Activated gamma-delta T cell treated with anti-CD3 and anti-CD28 coated beads, Interleukin-2, amount 50 U/mL, for 16 hours (primary cell): ENCODE data around the gene DIAPH1.
A peak's percentile ranks its signal among the peaks of the same experiment; 100 is the strongest.

Source experiments
- DNase-seq: peaks from one replicate; pipeline ENCODE4 v3.0.0-alpha.2; 2020; ENCODE audit warnings: low read depth

The DIAPH1 gene

DNA sequence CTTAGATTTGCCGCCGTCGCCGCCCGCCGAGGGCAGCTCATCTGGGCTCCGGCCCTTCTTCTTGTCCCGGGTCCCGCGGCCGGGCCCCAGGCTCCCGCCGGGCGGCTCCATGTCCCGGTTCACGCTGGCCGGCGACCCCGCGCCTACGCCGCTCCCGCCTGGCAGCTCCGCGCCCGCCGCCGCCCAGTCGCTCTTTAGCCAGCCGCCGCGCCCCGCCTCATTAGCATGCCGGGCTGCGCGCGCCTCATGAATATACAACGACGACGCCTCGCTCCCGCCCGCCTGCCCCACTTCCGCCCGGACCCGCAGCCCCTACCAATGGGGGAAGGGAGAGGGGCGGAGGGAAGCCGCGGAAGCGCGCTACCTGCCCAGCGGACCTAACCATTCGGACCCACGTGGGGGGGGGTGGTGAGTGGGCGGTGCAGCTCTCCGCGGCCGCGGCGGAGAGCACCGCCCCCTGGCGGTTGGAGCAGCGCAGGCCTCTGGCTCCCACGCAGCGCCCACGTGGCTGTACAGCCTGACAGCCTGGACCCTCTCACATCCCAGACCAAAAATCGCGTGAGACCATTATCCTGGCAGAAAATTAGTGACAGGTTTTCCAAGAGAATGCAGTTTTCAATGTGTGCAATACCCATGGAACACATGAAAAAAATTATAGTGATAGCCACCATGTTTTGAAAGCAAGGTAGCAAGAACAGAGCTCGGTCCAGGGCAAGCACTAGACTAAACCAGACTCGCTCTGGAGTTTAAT lies at the start of gene DIAPH1:
TSS of gene DIAPH1 (minus strand) at position 197 of the 751 bp plus-strand sequence. CDS start at position 111, 86 bp downstream.
- DNase-seq, result peak; percentile 99

DNA sequence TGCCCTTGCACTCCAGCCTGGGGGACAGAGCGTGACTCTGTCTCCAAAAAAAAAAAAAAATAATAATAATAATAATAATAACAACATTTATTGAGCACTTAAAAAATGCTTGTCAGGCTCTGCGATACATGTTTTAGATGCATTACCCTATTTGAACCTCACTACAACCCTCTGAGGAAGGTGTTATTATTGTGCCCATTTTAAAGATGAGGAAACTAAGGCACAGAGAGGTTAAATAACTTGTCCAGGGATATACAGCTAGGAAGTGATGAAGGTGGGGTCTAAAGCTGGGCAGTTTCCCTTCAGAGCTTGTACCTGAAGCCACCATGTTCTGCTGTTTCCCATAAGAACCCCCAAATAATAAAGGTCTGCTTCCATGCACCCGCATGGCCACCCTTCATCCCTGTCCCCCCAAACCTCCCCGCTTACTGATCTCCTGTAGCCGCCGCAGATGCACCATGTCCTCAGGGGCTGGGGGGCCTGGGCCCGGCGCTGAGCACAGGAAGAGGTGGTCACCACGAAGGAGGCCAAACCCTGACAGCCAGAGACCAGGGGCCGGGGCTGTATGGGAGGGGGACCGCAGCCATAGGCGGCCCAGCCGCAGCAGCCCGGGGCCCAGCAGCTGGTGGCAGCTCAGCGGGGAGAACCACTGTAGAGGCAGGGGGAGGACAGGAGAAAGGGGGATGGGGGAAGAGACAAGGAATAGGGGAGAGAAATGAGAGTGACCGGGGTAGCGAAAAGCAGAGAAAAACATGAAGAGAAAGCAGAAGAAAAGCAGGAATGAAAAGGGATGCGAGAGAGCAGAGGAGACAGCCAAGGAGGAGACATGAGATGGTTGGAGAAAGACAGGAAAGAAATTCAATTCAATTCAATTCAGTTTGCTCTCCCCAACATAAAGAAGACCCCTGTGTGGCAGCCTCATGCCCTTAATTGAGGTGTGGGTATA lies 47.5 kb upstream of the DIAPH1 start:
- no peak for DNase-seq

DNA sequence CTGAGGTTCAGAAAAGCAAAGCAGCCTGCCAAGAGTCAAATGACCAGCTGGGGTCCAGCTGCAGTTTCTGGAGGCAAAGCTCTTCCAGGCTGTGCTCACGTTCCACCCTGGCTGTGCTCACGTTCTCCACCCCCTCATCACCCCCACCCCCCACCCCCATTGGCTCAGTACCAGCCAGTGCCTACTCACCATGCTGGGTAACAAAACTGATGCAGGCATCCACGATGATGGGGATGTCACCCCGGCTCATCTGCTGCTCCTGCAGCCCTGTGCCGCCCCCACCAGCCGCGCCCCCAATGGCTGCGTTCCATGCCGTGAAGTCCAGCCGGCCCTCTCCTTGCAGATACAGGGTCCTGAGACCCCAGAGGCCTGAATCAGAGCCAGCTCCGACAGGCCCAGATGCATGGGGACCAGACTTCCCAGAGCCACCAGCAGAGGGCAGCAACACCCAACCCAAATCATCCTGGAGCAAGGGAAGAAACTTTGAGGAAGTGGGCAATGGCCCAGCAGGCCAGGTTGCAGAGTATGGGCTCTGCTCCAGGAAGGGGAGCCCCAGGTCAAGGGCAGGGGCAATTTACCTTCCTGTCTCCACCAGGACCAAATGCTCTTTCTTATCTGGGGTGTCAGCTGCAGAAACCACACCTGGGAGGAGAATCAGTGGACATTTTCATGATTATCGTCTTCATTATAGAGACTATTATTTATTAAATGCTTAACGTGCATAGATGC lies 46.1 kb upstream of the DIAPH1 start:
- DNase-seq, result peak; percentile 61

DNA sequence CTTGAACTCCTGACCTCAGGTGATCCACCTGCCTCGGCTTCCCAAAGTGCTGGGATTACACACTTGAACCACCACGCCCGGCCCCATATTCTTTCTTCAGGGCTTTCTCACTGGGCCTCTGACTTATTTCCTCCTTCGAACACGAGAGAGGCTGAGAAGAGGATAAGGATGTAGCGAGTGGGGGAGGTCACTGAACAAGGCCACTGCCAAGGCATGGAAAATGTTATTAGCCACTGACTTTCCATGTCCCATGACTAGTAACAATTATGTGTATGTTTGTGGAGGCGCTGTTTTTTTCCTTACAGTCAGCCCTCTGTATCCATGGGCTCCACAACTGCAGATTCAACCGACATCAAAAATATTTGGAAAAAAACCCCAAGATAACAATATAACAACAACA lies 44.7 kb upstream of the DIAPH1 start:
- no peak for DNase-seq

DNA sequence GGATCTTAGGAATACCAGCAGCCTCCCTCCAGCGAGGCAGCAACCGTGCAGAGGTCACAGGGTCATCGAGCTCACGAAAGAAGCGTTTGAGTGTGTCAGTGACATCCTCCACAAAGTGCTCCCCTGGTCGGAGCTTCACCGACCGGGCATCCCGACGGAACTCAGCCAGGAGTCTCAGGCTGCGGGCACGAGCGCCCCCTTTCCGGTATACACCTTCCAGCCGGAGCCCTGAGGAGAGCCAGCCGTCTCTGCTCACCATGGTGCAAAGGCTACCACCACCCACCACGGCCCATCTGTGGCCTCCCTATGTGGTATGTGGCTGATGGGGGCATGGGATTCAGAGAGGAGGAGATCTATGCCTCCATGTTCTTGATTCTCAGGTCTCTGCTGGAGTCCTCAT lies 43.2 kb upstream of the DIAPH1 start:
- DNase-seq, result no peak

DNA sequence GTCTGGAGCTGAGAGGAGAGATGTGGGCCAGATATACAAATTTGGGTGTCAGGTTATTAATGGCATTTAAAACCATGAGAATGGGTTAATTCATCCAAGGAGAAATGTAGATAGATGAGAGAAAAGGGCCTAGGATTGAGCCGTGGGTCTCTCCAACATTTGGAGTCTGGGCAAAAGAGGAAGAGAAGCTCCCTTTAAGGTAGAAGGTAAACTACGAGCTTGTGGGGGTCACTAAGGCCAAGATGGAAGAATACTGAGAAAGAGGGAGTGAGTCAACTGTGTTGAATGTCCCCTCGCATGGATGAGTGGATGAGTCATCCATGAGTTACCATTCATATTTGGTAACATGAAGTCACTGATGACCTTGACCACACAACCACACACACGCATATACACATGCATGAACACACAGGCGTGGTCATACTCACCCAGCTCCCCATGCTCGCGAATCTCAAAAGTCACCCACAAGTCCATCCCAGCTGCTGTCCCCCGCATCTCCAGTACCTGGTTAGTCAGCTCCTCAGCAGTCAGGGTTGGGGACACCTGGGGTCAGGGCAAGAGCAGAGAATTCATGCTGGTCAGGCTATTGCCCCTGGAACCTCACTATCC lies 39.2 kb upstream of the DIAPH1 start:
- DNase-seq, result no peak

DNA sequence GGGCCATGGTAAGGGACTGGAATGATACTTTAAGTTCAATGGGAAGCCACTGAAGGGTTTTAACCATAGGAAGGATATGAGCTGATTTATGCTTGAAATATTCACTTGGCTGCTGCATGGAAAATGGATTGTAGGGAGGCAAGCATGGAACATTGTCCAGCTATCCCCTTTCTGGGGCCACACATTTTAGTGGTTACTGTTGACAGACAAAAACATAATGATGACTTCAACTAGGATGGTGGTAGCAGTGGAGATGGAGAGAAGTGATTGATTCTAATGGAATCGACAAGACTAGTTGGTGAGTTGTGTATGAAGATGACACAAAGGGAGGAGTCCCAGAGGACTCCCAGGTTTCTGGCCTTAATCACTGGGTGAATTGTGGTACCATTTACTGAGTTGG lies 38.6 kb upstream of the DIAPH1 start:
- DNase-seq, result no peak

DNA sequence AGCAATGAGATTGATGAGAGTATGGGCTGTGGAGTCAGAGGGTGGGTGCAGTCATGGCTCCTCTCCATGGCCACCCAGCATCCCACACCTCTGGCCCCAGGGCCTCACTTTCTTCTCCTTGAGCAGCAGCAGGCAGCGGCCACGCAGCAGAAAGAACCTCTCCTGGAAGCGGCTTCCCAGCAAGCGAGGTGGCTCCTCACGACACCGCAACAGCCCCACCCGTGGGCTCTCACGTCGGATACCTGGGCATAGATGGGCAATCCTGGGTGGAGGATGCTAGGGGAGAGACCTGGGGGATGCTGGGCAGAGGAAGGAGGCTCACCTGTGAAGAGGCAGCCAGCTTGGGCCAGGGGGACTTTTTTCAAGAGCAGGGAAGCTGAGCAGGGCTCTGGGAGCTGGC lies 37.6 kb upstream of the DIAPH1 start:
- DNase-seq, result no peak

DNA sequence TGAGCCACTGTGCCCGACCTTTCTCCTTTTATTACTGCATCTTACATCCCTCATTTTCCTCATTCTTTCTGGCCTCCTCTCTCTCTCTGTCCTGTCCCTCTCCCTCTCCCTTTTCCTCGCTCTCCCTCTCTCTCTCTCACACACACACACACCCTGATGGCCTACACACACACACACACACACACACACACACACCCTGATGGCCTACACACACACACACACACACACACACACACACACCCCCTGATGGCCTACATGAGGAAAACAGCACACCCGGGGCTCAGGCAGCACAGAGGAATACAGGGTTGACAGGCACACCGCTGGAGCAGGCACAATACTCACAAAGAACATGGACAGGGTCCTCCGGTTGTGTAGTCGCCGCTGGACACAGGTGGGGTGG lies 36.2 kb upstream of the DIAPH1 start:
- DNase-seq, result no peak

DNA sequence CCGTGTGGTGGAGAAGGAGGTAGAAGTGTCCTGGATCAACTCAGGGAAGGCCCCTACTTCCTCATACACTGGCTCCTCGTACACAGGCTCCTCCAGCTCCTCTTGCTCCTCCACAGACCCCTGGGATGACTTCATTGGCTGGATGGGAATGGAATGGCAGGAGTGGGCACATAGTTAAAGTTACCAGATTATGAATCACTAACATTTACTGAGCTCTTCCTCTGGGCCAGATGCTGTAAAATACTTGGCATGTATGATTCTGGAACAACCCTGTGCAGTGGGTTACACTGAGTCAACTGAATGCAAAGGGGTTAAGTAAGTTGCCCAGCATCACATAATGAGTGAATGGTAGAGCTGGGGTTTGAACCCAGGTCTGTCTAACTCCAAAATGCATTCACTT lies 35.5 kb upstream of the DIAPH1 start:
- DNase-seq, result no peak

DNA sequence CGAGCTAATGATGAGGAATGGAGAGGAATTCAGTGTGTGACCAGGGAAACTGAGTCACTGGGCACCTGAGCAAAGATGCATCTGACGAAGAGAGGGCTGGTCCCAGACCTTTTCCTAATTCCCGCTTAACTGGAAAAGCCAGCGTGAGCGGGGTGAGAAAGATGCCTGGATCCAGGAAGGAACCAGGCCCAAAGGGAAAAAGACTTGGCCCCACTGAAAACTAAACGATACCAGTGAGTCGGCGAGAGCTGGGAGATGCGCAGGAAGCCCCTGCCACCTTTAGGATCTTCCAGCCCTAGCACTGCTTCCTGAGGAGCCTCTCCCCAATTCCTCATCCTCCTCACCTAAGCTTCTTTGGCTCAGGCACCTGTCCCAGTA lies 32.9 kb upstream of the DIAPH1 start:
- DNase-seq, result no peak

DNA sequence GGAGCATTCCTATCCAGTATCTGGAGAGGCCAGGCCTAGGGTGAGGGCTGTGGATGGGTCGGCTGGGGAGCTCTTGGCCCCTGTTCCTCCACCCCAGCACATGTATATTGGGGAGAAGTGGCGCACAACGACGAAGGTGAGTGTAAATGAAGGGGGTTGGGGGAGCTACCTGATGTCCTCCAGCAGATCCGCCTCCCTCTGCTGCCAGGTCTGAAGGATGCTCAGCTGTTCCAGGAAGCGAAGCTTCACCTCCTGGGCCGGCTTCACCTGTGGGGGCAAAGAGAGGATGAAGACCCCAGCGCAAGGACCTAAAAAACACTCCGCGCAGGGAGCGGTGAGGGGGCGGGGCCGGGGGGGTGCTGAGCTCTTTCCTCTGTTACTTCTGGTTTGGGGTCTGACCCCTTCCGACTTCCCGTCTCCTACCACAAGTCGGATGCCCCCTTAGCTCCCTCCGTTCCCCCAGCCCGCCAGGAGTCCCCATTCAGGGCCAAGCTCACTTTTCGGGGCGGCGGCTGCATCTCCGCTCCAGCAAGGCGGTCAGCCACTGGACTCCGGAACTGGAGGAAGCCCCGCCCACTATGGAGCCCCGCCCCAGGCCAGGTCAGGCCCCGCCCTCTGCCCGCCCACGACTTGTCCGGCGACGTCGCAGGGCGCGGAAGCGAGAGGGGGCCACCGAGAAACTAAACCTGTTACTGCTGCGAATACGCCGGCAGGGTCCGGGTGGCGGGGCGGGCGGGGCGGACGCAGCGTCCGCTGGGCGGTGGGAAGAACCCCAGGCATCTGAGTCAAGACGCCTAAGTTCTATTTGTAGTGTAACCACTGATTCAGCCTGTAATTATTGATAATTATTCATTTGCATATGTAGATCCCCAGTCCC lies 32.3 kb upstream of the DIAPH1 start, which contains the start of gene FCHSD1:
TSS of gene FCHSD1 (minus strand) at position 568 of the 877 bp plus-strand sequence. CDS start at position 518, 50 bp downstream.
- peak; percentile 70 for DNase-seq

DNA sequence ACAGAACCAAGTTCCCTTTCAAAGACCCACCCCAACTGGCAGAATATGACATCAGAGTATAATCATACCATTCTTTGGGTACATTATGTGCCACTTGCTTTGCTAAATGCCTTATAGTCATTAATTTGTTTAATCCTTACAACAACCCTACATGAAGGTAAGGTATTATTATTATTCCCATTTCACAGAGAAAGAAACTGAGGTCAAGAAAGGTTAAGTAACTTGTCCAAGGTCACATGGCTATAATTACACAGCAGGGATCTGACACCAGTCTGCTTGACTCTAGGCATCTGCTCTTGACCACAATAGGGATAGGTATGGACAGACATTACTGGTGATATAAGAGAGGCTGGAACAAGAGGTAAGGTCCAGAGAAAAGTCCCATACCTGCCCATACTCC lies 31.2 kb upstream of the DIAPH1 start:
- no peak for DNase-seq

DNA sequence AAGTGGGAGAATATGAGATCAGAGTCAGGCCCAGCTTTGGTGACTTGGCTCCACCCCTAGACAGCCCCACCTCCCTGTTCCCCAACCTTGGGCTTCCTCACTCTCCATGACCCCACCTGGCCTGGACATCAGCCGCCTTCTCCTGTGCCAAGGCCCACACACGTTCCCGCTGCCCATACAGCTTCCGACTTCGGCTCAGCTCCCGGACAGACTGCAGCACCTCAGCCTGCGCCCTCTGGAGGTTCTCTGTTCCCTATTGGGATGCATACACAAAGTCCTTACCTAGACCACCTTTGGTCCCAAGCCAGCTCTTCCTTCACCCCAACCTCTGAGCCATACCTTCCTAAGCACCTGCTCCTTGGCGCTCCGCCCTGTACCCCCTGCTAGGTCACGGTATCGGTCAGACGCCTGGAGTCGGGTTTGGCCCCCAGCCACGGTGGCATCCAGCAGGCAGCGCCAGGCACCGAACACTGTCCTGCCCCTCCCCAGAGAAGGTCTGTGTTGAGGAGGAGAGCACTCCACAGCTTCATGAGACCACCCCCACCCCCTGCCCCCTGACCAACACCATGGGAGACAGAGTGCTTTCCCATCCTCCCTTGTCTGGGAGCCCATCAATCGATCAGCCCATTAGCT lies 30.4 kb upstream of the DIAPH1 start:
- DNase-seq, result no peak

DNA sequence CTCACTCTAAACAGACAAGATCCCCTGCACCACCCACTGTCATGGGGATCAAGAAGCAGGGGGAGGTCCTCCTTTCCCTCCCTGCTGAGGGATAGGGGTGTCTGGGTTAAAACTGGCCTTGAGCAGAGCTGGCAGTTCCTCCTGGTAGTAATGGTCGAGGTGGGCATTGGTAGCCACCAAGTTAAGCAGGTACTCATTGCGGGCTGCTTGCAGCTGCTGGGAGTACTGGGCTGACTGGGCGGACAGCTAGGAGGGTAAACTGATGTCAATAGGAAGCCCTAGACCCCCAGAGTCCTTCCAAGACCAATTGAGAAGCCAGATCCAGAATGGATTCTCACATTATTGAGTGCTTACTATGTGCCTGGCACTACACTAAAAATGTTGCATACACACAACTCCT lies 29.1 kb upstream of the DIAPH1 start:
- no peak for DNase-seq

DNA sequence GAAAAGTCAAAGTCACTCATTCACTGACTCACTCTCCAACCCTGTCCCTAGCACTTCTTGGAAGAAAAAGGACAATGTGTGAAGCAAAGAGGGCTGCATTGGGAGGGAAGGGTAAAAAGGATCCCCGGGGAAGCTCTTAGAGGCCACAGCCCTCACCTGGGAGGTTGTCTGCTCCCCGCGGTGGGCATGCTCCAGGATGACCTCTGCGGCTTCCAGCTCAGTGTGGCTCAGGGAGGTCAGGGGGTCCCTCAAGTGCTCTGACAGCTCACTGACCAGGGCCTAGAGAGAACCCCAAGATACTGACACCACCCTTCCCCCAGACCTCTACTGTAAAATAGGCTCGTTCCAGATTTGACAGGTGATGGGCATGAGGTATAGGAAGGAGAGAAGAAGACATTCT lies 28.4 kb upstream of the DIAPH1 start:
- DNase-seq, result no peak

DNA sequence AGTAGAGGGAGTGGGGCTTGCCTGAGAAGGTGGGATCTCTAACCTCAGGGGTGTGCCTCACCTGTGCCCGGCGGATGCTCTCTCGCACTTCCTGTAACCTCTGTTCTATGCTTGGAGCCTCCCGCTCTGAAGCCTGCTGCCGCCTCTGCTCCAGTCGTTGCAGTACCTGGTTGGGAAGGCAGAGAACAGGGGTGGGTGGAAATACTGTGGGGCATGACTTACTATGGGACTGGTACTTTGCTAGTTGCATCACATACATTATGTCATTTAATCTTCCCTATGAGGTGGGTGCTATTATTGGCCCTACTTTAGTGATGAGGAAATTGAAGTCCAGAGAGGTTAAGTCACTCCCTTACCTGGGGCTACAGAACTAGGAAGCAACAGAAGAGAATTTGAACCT lies 27.2 kb upstream of the DIAPH1 start:
- DNase-seq, result no peak

DNA sequence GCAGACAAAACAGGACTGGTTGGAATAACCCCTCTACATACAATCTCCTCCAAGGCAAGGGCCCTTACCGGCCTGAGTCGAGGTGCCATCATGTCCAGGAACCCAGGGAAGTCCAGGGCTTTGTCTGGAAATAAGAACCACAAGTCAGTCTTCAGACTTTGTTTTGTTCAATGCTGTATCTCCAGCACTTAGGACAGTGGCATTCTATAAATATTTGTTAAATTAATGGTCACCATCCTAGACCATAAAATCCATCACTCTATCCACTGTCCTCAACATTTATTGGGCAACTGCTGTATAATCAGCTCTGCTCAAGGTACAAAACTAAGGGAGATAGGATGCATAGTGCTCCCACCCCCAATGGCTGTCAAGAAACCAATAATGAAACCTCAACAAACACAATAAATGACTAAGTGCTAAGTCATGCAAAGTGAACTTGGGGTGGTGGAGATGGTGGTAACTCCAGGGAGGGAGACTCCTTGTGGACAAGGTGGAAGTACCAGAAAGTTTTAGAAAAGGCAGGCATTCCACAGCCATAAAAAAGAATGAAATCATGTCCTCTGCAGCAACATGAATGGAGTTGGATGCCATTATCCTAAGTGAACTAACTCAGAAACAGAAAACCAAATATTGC lies 23.0 kb upstream of the DIAPH1 start:
- no peak for DNase-seq

DNA sequence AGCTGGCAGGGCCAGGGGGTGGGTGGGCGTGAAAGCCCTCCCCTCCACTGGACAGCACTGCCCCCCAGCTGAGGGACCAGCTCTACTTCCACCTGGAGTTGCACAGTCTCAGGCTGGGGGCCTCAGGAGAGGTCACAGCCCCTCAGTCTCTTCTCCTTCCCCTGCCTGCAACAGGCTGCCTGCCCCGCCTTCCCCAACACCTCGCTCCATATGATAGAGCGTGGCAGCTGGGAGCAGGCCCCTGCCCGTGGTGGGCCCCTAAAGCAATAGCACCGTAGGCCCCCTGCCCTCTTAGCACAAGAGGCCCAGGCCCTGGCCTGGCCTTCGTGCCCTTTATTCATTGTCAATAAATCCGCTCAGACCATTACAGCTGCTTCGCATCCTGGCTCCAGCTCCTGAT lies 21.9 kb upstream of the DIAPH1 start:
- DNase-seq, result no peak

DNA sequence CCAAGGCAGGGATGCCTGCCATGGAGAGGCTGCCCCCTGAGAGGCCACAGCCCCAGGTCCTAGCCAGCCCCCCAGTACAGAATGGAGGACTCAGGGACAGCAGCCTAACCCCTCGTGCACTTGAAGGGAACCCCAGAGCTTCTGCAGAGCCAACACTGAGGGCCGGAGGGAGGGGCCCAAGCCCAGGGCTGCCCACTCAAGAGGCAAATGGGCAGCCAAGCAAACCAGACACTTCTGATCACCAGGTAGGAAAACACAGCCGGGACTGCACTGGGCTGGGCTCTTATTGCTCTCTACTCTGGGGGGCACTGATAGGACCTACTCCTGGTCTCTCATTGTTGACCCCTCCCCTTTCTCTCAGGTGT lies 21.2 kb upstream of the DIAPH1 start:
- no peak for DNase-seq
